Measurements from ENCODE around the gene WASF3. TPM values are rescaled to one million over a fixed set of nuclear protein-coding genes. Genes with fewer than 3 reads are reported as not detected.

Gene WASF3
- total RNA-seq, 4 donors from 2014 or later = 34.8 to 101 (median 49.3) TPM

- TF ChIP-seq CTCF (IDR thresholded peaks at IDR 0.05; ENCODE audit: low read depth) = no peak
Observed at GRCh38 chr13:26721251-26722121, 164.0 kb downstream of the WASF3 start.

- no peak for TF ChIP-seq CTCF (IDR thresholded peaks at IDR 0.05; ENCODE audit: low read depth)
Observed at GRCh38 chr13:26722321-26722720, 164.8 kb downstream of the WASF3 start.

- no peak for TF ChIP-seq CTCF (IDR thresholded peaks at IDR 0.05; ENCODE audit: low read depth)
Observed at GRCh38 chr13:26726684-26727083, 169.2 kb downstream of the WASF3 start.

- TF ChIP-seq CTCF (IDR thresholded peaks at IDR 0.05; ENCODE audit: low read depth) = no peak
Observed at GRCh38 chr13:26727122-26727521, 169.6 kb downstream of the WASF3 start.

- TF ChIP-seq CTCF (IDR thresholded peaks at IDR 0.05; ENCODE audit: low read depth) = no peak
Observed at GRCh38 chr13:26727633-26728032, 170.2 kb downstream of the WASF3 start.

- no peak for TF ChIP-seq CTCF (IDR thresholded peaks at IDR 0.05; ENCODE audit: low read depth)
Observed at GRCh38 chr13:26735677-26736076, 178.2 kb downstream of the WASF3 start.

Other genes with a start within 250 kb of the WASF3 start
- under 1 TPM in 3 of 4 donors, not detected in 1; 0.16 to 0.44 (median 0.17) TPM for gene GPR12, start 203.1 kb downstream of the WASF3 start, total RNA-seq